Retinal pigment epithelial cell (primary cell): ENCODE data around the gene SLC25A12.

Experiments used
- DNase-seq: peaks from one replicate; pipeline ENCODE4 v3.0.0-alpha.2; 2010; ENCODE audit warnings: low read depth
- H3K4me3 ChIP-seq: 2 replicates; pipeline ENCODE4 v1.5.1; 2011; ENCODE audit warnings: mild to moderate bottlenecking, low read length, control low read depth, moderate library complexity
- TF ChIP-seq, protein P1 (sequence below): conservative IDR thresholded peaks from 2 replicates; pipeline ENCODE4 v1.5.1; 2011; ENCODE audit warnings: low read depth, low read length, control low read depth, inconsistent platforms

The SLC25A12 gene

GRCh38 chr2:171889333-171889732 is 4.7 kb downstream of the SLC25A12 start:
- TF ChIP-seq, protein P1, sequence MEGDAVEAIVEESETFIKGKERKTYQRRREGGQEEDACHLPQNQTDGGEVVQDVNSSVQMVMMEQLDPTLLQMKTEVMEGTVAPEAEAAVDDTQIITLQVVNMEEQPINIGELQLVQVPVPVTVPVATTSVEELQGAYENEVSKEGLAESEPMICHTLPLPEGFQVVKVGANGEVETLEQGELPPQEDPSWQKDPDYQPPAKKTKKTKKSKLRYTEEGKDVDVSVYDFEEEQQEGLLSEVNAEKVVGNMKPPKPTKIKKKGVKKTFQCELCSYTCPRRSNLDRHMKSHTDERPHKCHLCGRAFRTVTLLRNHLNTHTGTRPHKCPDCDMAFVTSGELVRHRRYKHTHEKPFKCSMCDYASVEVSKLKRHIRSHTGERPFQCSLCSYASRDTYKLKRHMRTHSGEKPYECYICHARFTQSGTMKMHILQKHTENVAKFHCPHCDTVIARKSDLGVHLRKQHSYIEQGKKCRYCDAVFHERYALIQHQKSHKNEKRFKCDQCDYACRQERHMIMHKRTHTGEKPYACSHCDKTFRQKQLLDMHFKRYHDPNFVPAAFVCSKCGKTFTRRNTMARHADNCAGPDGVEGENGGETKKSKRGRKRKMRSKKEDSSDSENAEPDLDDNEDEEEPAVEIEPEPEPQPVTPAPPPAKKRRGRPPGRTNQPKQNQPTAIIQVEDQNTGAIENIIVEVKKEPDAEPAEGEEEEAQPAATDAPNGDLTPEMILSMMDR, result no peak
- no peak for DNase-seq
- H3K4me3 ChIP-seq, result no peak overlapping the region

DNA sequence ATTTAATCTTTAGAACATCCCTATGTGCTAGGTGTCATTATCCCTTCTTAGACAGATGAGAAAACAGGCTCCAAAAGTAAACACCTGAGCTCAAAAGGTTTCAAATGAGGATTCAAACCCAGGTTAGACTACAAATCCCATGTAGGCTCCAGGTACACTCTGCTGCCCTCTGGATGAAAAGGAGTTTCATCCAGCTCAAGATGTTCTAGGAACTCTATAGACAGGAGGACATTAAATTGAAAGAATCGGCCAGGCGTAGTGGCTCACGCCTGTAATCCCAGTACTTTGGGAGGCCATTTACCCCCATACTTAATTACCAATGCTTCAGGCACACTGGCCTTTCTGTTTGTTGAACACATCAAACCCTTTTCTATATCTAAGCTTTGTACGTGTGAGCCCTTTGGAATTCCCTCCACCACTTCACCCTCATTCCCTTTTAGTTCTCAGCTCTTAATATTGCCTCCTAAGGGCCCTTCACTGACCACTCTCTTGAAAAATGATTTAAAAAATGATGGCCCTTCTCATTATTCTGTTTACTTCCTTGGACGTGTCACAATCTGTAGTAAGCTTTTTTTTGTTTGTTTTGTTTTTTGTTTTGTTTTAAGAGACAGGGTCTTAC is 10.7 kb downstream of the SLC25A12 start:
- H3K4me3 ChIP-seq, result no peak overlapping the region
- TF ChIP-seq, protein P1, result no peak
- no peak for DNase-seq

DNA sequence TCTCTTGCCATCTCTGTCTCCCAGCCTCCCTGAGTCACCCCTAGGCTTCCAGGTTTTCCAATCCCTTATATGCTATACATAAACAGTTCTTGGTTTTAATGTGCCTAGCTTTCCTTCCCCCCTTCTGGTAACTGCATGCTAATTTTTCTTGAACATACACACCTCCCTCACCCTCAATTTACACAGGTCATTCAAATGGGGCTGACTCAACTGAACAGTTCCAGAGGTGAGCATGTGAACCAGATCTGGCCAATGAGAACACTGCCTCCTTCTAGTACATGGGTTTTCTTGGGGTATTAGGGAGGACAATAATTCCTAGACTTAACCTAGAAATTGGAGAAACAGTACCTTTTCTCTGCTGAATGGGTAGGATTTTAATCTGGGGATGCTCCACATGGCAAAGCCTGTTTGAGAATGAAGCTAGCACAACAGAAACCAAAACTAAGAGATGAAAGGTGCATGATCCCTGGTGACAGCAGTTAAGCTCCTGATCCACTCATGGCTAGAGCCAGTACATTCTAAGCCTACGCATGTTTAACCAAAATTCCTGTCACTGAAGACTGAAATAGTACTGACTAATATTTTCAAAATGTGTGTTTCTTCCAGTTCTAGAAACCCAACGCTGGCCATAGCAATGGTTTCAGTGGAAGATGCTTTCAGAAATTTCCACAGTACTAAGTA is 11.8 kb downstream of the SLC25A12 start:
- TF ChIP-seq, protein P1, result no peak
- no peak overlapping the region for H3K4me3 ChIP-seq
- DNase-seq, result no peak

DNA sequence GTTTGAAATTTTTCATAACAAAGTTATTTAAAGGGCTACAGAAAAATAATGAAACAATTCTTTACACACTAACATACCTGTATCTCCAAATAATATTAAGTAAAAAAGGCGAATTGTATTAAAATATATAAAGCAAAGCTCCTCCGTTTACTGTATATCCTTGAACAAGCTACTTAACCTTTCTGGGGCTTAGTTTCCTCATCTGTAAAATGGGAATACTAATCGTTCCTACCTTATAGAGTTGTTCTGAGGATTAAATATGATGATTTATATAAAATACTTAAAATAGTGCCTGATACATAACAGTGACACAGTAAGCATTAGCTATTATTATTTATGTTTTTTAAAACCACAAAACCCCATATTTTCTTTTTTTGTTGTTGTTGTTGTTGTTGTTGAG is 13.3 kb downstream of the SLC25A12 start:
- no peak for DNase-seq
- TF ChIP-seq, protein P1, result no peak
- H3K4me3 ChIP-seq, result no peak overlapping the region

DNA sequence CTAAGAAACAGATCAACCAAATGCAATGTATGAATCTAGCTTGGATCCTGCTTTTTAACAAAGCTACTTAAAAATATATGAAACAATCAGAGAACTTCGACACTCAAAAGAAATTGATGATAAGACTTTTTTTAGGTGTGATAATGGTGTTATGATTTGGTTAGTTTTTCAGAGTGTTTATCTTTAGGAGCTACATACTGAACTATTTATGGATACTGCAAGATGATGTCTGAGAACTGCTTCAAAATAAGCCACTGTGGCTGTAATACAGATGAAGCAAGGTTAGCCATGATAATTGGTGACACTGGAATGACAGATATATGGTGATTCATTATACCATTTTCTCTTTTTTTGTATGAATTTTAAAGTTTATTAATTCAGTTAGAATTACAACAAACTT is 14.2 kb downstream of the SLC25A12 start:
- no peak for DNase-seq
- TF ChIP-seq, protein P1, result no peak

DNA sequence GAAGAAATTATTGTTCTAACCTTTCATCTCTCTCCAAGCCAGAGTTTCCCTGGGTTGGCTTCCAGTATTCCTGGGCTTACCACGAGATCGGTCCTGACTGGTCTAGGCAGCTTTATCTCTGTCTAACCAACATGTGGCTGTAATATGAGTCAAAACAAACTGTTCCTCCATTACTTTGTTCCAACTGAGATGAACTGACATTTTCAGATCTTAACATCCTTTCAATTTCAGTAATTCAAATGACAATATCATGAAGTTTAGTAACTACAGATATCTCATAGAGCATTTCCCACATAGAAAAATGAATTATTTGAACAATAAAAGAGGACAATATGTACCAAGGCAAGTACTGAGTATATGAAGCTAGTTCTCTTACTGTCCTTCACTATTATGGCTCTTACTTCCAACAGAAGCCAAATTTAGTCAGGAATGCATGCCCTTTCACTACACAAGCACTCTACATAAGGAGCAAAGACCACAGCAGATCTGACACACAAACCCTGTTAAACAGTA is 15.5 kb downstream of the SLC25A12 start:
- TF ChIP-seq, protein P1, result no peak
- no peak overlapping the region for H3K4me3 ChIP-seq
- DNase-seq, result no peak

More for the DNA sequence above, 14.2 kb downstream of the SLC25A12 start:
- H3K4me3 ChIP-seq, result no peak overlapping the region

DNA sequence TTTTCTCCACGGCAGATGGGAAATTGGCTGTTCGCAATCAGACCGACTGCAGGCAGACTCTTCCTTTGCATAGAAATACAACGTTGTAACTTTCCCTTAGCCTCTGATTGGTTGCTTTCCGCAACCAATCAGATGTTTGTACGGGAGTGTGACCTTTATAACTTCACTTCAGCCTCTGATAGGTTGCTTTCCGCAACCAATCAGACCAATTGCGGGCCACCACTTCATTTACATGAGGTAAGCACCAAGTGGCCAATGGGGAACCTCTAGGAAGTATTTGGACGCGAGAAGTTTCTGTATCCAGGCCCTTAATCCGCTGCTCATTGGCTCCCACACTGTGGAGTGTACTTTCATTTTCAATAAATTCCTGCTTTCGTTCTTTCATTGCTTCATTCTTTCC is 19.1 kb downstream of the SLC25A12 start:
- H3K4me3 ChIP-seq, result no peak overlapping the region
- no peak for DNase-seq
- TF ChIP-seq, protein P1, result no peak
